ENCODE results near the gene CFAP99. TPM values are rescaled to one million over a fixed set of nuclear protein-coding genes. Genes with fewer than 3 reads are reported as not detected.

CFAP99 gene
- not detected in 2 replicates for total RNA-seq

GRCh38 chr4:2418650-2419571 lies at the start of gene CFAP99:
CFAP99 (plus strand) TSS chr4:2418955.

GRCh38 chr4:2417765-2418649 lies 748 bp upstream of the CFAP99 start, which contains the start of gene ZFYVE28:
ZFYVE28 (minus strand) TSS chr4:2418645; CDS start chr4:2418323, 322 bp downstream.

GRCh38 chr4:2468456-2469191 lies 49.9 kb downstream of the CFAP99 start, which contains the start of gene RNF4:
RNF4 (plus strand) TSS chr4:2469106; CDS start chr4:2490494, 21,388 bp downstream.

Other genes starting within 250 kb of the CFAP99 start
- 10.2 and 17.7 TPM in 2 replicates for gene HAUS3, start 176.8 kb upstream of the CFAP99 start, total RNA-seq
- 1.4 and 2.9 TPM in 2 replicates for gene POLN, start 176.8 kb upstream of the CFAP99 start, total RNA-seq
- 17.0 and 32.1 TPM in 2 replicates for gene MXD4, start 156.8 kb upstream of the CFAP99 start, total RNA-seq
- gene ZFYVE28, start 310 bp upstream of the CFAP99 start, total RNA-seq = 4.9 and 5.0 TPM in 2 replicates
- gene RNF4, start 50.2 kb downstream of the CFAP99 start, total RNA-seq = 58.6 and 59.2 TPM in 2 replicates
- 12.6 and 14.1 TPM in 2 replicates for gene FAM193A, start 117.7 kb downstream of the CFAP99 start, total RNA-seq